ENCODE measurements around the gene GPR12. TPM values are rescaled to one million over a fixed set of nuclear protein-coding genes. Genes with fewer than 3 reads are reported as not detected.

GPR12 gene
- total and polyA plus RNA-seq, 2 of the 4 experiments (the other 2 are of a cell fraction) = not detected

DNA sequence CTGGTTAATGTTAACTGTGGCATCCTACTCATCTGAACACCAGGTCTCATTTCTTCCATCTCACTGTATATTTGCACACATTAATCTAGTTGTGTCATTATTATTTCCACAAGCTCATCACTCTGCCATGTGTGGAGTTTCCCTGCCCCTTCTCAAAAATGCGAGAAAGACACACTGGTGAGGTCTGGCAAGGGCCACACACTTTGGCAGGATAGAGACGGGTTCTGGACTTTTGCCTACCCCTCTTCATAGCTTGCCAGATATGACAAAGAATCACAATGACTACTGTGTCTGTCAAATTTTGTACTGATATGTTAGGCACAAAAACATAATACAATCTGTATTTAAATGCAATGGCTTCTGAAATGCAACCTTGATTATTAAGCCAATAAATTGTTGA lies 12.9 kb downstream of the GPR12 start:
- Histone ChIP-seq H3K18ac (ENCODE audit: low read depth, low read length) (no peak overlapping the region), H2BK5ac (ENCODE audit: low read depth, low read length, poor library complexity, severe bottlenecking) (no peak overlapping the region), H2BK20ac (ENCODE audit: low read depth, low read length) (no peak overlapping the region), H3K36me3 (ENCODE audit: control insufficient read depth, insufficient read depth, low read length) (no peaks in the 10 kb centered on the region), H3K9me3 (ENCODE audit: control insufficient read depth, insufficient read depth, low read length) (no peaks in the 10 kb centered on the region), H3K27me3 (ENCODE audit: control insufficient read depth, insufficient read depth, low read length) (peaks cover 18% of the 10 kb centered on the region), H3K4me3 (ENCODE audit: insufficient read depth, low read depth, low read length) (no peak overlapping the region), H2AK5ac (ENCODE audit: low read depth, low read length) (no peak overlapping the region), H2AFZ (replicated peaks; ENCODE audit: low read length, poor library complexity) (no peak overlapping the region), H4K8ac (ENCODE audit: low read depth in 2 of 2, low read length in 2 of 2) (no peak overlapping the region), H4K91ac (ENCODE audit: insufficient read depth, low read depth, low read length) (no peak overlapping the region), H3K79me1 (ENCODE audit: low read depth in 1 of 2, low read length in 2 of 2) (no peaks in the 10 kb centered on the region), H3K27ac (ENCODE audit: insufficient read depth, low read length) (no peak overlapping the region), H3K4me2 (ENCODE audit: low read depth, low read length) (no peak overlapping the region), H3K4ac (ENCODE audit: low read depth, low read length) (no peak overlapping the region), H4K5ac (ENCODE audit: low read depth, low read length) (no peak overlapping the region), H3K9me1 (ENCODE audit: insufficient read depth, low read length) (no peaks in the 10 kb centered on the region), H4K20me1 (ENCODE audit: insufficient read depth, low read length) (no peaks in the 10 kb centered on the region), H3K9ac (ENCODE audit: low read depth, low read length) (no peak overlapping the region), H2BK15ac (ENCODE audit: low read depth, low read length) (no peak overlapping the region), H3K23ac (ENCODE audit: low read depth, low read length) (no peak overlapping the region), H2BK120ac (ENCODE audit: low read depth, low read length) (no peak overlapping the region), H3K56ac (ENCODE audit: extremely low read depth, insufficient read depth, low read length) (no peak overlapping the region), H3K4me1 (ENCODE audit: control insufficient read depth, insufficient read depth, low read length) (no peaks in the 10 kb centered on the region), H3K14ac (replicated peaks; ENCODE audit: low read depth, low read length) (no peak overlapping the region), H2AK9ac (replicated peaks; ENCODE audit: low read depth, low read length, poor library complexity) (no peak overlapping the region)
- TF ChIP-seq, protein P1, sequence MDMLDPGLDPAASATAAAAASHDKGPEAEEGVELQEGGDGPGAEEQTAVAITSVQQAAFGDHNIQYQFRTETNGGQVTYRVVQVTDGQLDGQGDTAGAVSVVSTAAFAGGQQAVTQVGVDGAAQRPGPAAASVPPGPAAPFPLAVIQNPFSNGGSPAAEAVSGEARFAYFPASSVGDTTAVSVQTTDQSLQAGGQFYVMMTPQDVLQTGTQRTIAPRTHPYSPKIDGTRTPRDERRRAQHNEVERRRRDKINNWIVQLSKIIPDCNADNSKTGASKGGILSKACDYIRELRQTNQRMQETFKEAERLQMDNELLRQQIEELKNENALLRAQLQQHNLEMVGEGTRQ (IDR thresholded peaks at IDR 0.05; ENCODE audit: low read depth, low read length) = no peak
- TF ChIP-seq, protein P2, sequence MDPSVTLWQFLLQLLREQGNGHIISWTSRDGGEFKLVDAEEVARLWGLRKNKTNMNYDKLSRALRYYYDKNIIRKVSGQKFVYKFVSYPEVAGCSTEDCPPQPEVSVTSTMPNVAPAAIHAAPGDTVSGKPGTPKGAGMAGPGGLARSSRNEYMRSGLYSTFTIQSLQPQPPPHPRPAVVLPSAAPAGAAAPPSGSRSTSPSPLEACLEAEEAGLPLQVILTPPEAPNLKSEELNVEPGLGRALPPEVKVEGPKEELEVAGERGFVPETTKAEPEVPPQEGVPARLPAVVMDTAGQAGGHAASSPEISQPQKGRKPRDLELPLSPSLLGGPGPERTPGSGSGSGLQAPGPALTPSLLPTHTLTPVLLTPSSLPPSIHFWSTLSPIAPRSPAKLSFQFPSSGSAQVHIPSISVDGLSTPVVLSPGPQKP (IDR thresholded peaks at IDR 0.05; ENCODE audit: borderline replicate concordance, low read depth, low read length) = no peak
- TF ChIP-seq NFE2L2 (IDR thresholded peaks at IDR 0.05; ENCODE audit: low read depth, low read length) = no peak
- no peak for TF ChIP-seq RAD21 (IDR thresholded peaks at IDR 0.05; ENCODE audit: low read length)
- ChIA-PET CTCF (interaction anchor here (0.6 kb wide), 1 partner anchor 699 kb away, joined by 3 read pairs; no protein-coding TSS in a partner anchor), POLR2A (ENCODE audit: unreplicated experiment) (no interaction called here)
- no CpG with 5 or more reads among the region's 2 CpGs for WGBS, 2 experiments (ENCODE audit: extremely low coverage in 2 of 2, insufficient read length in 1 of 2)
- intact Hi-C loops (cut with micrococcal nuclease) = no loop called here
- in situ Hi-C loops (cut with MboI; ENCODE audit: low sequenced_read_pairs) = no loop called here
- dilution Hi-C loops (cut with HindIII; ENCODE audit: low sequenced_read_pairs, unreplicated experiment) = no loop called here
- DNase-seq (no peak), ATAC-seq (ENCODE audit: low read depth) (no peak)
- BruUV-seq (replicated peaks) = no TSS peak

Measured in IMR-90 (cell line).